PC-3 (cell line): Measurements from ENCODE around the gene CAPN6. TPM values are rescaled to one million over a fixed set of nuclear protein-coding genes. Genes with fewer than 3 reads are reported as not detected.

Experiments used
- ATAC-seq: fragments of 200-7000 bp; cut with Tn5 transposase; 2 replicates; pipeline ENCODE4 v1.9.1; 2020; ENCODE audit warnings: mild to moderate bottlenecking, moderate library complexity
- BruUV-seq: library from RNA; stranded (reverse); fragments of 400-500 nt; replicated peaks from 2 replicates; lab custom pipeline; 2021; lab: Mats Ljungman, UMichigan
- CTCF ChIA-PET: fragments of 300-600 bp; sonication (Branson Sonifier 250); formaldehyde crosslinking; loops from one replicate; lab custom pipeline; 2022; ENCODE audit warnings: antibody characterized with exemption; lab: Charles Lee
- POLR2A ChIA-PET: fragments of 300-600 bp; sonication (Branson Sonifier 250); formaldehyde crosslinking; loops from one replicate; lab custom pipeline; 2022; ENCODE audit warnings: antibody characterized with exemption; ENCODE audit not compliant: unreplicated experiment; lab: Charles Lee
- DNase-seq: peaks from one replicate; pipeline ENCODE4 v3.0.0-alpha.2; 2015
- H2AFZ ChIP-seq: fragments of 300-600 bp; sonication (generic); 2 replicates; pipeline ENCODE4 v1.6.0; 2016; ENCODE audit warnings: antibody characterized with exemption, low read length
- H3F3A ChIP-seq: fragments of 300-600 bp; sonication (generic); one replicate; pipeline ENCODE4 v1.6.0; 2017; ENCODE audit warnings: antibody characterized with exemption, low read length, control low read depth, mild to moderate bottlenecking; ENCODE audit not compliant: unreplicated experiment
- H3K27ac ChIP-seq: fragments of 300-600 bp; sonication (generic); 2 replicates; pipeline ENCODE4 v1.5.1; 2016; ENCODE audit warnings: mild to moderate bottlenecking, low read length
- H3K27me3 ChIP-seq: fragments of 300-600 bp; sonication (generic); 2 replicates; pipeline ENCODE4 v1.6.1; 2016; ENCODE audit warnings: low read length, mixed read lengths
- H3K36me3 ChIP-seq: fragments of 300-600 bp; sonication (generic); 2 replicates; pipeline ENCODE4 v1.6.1; 2016; ENCODE audit warnings: low read depth, mixed run types, low read length, mixed read lengths
- H3K4me1 ChIP-seq: fragments of 300-600 bp; sonication (generic); 2 replicates; pipeline ENCODE4 v1.5.1; 2016; ENCODE audit warnings: low read length; ENCODE audit not compliant: insufficient read depth
- H3K4me2 ChIP-seq: fragments of 300-600 bp; sonication (generic); 2 replicates; pipeline ENCODE4 v1.6.0; 2016; ENCODE audit warnings: low read length
- H3K4me3 ChIP-seq: fragments of 300-600 bp; sonication (generic); 2 replicates; pipeline ENCODE4 v1.5.1; 2016; ENCODE audit warnings: mild to moderate bottlenecking, low read length, mixed read lengths
- H3K79me2 ChIP-seq: fragments of 300-600 bp; sonication (generic); 2 replicates; pipeline ENCODE4 v1.6.1; 2017; ENCODE audit warnings: low read length, mixed read lengths
- H3K9ac ChIP-seq: fragments of 300-600 bp; sonication (generic); 2 replicates; pipeline ENCODE4 v1.6.0; 2016; ENCODE audit warnings: mild to moderate bottlenecking, low read length
- H3K9me2 ChIP-seq: fragments of 300-600 bp; sonication (generic); replicated peaks from 2 replicates; pipeline ENCODE4 v1.6.1; 2016; ENCODE audit warnings: mixed run types, low read length, mixed read lengths
- H3K9me3 ChIP-seq: fragments of 300-600 bp; sonication (generic); 2 replicates; pipeline ENCODE4 v1.6.1; 2016; ENCODE audit warnings: low read length, mixed read lengths
- H4K20me1 ChIP-seq: fragments of 300-600 bp; sonication (generic); 2 replicates; pipeline ENCODE4 v1.6.1; 2016; ENCODE audit warnings: low read length, mixed read lengths
- CTCF ChIP-seq: fragments of 300-600 bp; sonication (generic); conservative IDR thresholded peaks from 2 replicates; pipeline ENCODE4 v1.5.1; 2017; ENCODE audit warnings: antibody characterized with exemption, low read depth, mild to moderate bottlenecking, low read length
- EZH2 ChIP-seq: fragments of 300-600 bp; sonication (generic); IDR thresholded peaks from one replicate; pipeline ENCODE4 v1.6.1; 2017; ENCODE audit warnings: antibody characterized with exemption, mild to moderate bottlenecking, low read length; ENCODE audit not compliant: unreplicated experiment
- EZH2phosphoT487 ChIP-seq: fragments of 300-600 bp; sonication (generic); IDR thresholded peaks from 2 replicates; pipeline ENCODE4 v1.6.1; 2018; ENCODE audit warnings: mild to moderate bottlenecking, antibody characterized with exemption, low read length, borderline replicate concordance
- intact Hi-C: fragments of 100-400 bp; cut with micrococcal nuclease; formaldehyde crosslinking; loops from 2 replicates; pipeline ENCODE4 v1.9.0; 2023
- total RNA-seq: library from RNA; depleted of rRNA; stranded (reverse); fragments of >200 nt; gene quantifications from 2 replicates; pipeline ENCODE4 v1.2.3, GENCODE V29; 2014

Gene CAPN6
- total RNA-seq, 1 experiment from 2014 or later, result not detected

- no peak for DNase-seq
- intact Hi-C loops, result no loop called here
- Histone ChIP-seq H3K4me3 (no peak overlapping the region), H3K9me2 (no peaks in the 10 kb centered on the region), H2AFZ (no peak overlapping the region), H3K79me2 (no peaks in the 10 kb centered on the region), H4K20me1 (no peaks in the 10 kb centered on the region), H3K9ac (no peak overlapping the region), H3F3A (no peaks in the 10 kb centered on the region), H3K36me3 (no peaks in the 10 kb centered on the region), H3K27me3 (no peaks in the 10 kb centered on the region), H3K27ac (no peak overlapping the region), H3K9me3 (no peaks in the 10 kb centered on the region), H3K4me1 (no peaks in the 10 kb centered on the region), H3K4me2 (no peak overlapping the region)
- BruUV-seq, result no TSS peak
- ChIA-PET CTCF (no interaction called here), POLR2A (no interaction called here)
- TF ChIP-seq EZH2phosphoT487 (no peak), EZH2 (no peak), CTCF (no peak)
- no peak for ATAC-seq
Measured at GRCh38 chrX:111283446-111283845, 13.2 kb upstream of the CAPN6 start.

- TF ChIP-seq EZH2phosphoT487, result no peak
- no peak for TF ChIP-seq EZH2
- no peak for TF ChIP-seq CTCF
- ChIA-PET CTCF (no interaction called here), POLR2A (no interaction called here)
Measured at GRCh38 chrX:111282991-111283390, 12.7 kb upstream of the CAPN6 start.

GRCh38 chrX:111282139-111282538, 11.9 kb upstream of the CAPN6 start:
- ATAC-seq (no peak), DNase-seq (no peak)
- Histone ChIP-seq H3K9me3 (no peaks in the 10 kb centered on the region), H3K79me2 (no peaks in the 10 kb centered on the region), H3K27me3 (no peaks in the 10 kb centered on the region), H3K4me2 (no peak overlapping the region), H3K36me3 (no peaks in the 10 kb centered on the region), H3K9me2 (no peaks in the 10 kb centered on the region), H3K4me1 (no peaks in the 10 kb centered on the region), H3K9ac (no peak overlapping the region), H3K4me3 (no peak overlapping the region), H3K27ac (no peak overlapping the region), H4K20me1 (no peaks in the 10 kb centered on the region), H3F3A (no peaks in the 10 kb centered on the region), H2AFZ (no peak overlapping the region)
- TF ChIP-seq EZH2 (no peak), CTCF (no peak)
- CTCF ChIA-PET, result no interaction called here
- POLR2A ChIA-PET, result no interaction called here
- no TSS peak for BruUV-seq
- intact Hi-C loops, result no loop called here

More at GRCh38 chrX:111282991-111283390, 12.7 kb upstream of the CAPN6 start:
- no peak overlapping the region for H3K9ac ChIP-seq
- no peak overlapping the region for H3K4me3 ChIP-seq
- no peak overlapping the region for H3K27ac ChIP-seq
- H3K27me3 ChIP-seq, result no peaks in the 10 kb centered on the region
- no peaks in the 10 kb centered on the region for H3K79me2 ChIP-seq
- H3F3A ChIP-seq, result no peaks in the 10 kb centered on the region
- no peak overlapping the region for H3K4me2 ChIP-seq
- ATAC-seq (no peak), DNase-seq (no peak)
- H3K9me2 ChIP-seq, result no peaks in the 10 kb centered on the region
- no TSS peak for BruUV-seq
- H4K20me1 ChIP-seq, result no peaks in the 10 kb centered on the region
- no peaks in the 10 kb centered on the region for H3K36me3 ChIP-seq
- no peaks in the 10 kb centered on the region for H3K9me3 ChIP-seq
- H3K4me1 ChIP-seq, result no peaks in the 10 kb centered on the region
- intact Hi-C loops, result no loop called here
- H2AFZ ChIP-seq, result no peak overlapping the region
